Chondrocyte (in vitro differentiated cells): Measurements from ENCODE around the gene TMEM151A. TPM values are rescaled to one million over a fixed set of nuclear protein-coding genes. Genes with fewer than 3 reads are reported as not detected.
A peak's percentile ranks its signal among the peaks of the same experiment; 100 is the strongest.

Source experiments
- DNase-seq: peaks from one replicate; pipeline ENCODE4 v3.0.0; 2021; ENCODE audit warnings: mixed read lengths, low spot score
- H3K27ac Mint-ChIP-seq: one replicate; pipeline ENCODE4 v1.8.0; 2021; ENCODE audit warnings: mild to moderate bottlenecking, moderate library complexity, mixed read lengths; ENCODE audit not compliant: unreplicated experiment
- H3K27me3 Mint-ChIP-seq: 2 replicates; pipeline ENCODE4 v1.8.0; 2021; ENCODE audit warnings: low read depth, mixed read lengths
- H3K36me3 Mint-ChIP-seq: 2 replicates; pipeline ENCODE4 v1.8.0; 2021; ENCODE audit warnings: low read depth, mixed read lengths
- H3K4me1 Mint-ChIP-seq: 2 replicates; pipeline ENCODE4 v1.8.0; 2021; ENCODE audit warnings: low read depth, mild to moderate bottlenecking, mixed read lengths
- H3K4me3 Mint-ChIP-seq: one replicate; pipeline ENCODE4 v1.8.0; 2021; ENCODE audit warnings: mild to moderate bottlenecking, moderate library complexity, mixed read lengths; ENCODE audit not compliant: unreplicated experiment
- H3K9me3 Mint-ChIP-seq: 2 replicates; pipeline ENCODE4 v1.8.0; 2021; ENCODE audit warnings: low read depth, mixed read lengths
- total RNA-seq: library from RNA; stranded (reverse); gene quantifications from 3 replicates; pipeline ENCODE4 v1.2.1, GENCODE V29; 2021
- TF ChIP-seq, protein P1 (sequence below): fragments of 200-600 bp; sonication (generic); IDR thresholded peaks from 2 replicates; pipeline ENCODE4 v1.5.0; 2021; ENCODE audit warnings: antibody characterized with exemption, mild to moderate bottlenecking, moderate library complexity

The TMEM151A gene
- total RNA-seq, 1 donor from 2014 or later, result 4.7 TPM

GRCh38 chr11:66328031-66328301 lies 36.3 kb downstream of the TMEM151A start:
- DNase-seq, result no peak
- Mint-ChIP-seq H3K27ac (peak overlapping the region; percentile 90), H3K4me3 (no peak overlapping the region)

DNA sequence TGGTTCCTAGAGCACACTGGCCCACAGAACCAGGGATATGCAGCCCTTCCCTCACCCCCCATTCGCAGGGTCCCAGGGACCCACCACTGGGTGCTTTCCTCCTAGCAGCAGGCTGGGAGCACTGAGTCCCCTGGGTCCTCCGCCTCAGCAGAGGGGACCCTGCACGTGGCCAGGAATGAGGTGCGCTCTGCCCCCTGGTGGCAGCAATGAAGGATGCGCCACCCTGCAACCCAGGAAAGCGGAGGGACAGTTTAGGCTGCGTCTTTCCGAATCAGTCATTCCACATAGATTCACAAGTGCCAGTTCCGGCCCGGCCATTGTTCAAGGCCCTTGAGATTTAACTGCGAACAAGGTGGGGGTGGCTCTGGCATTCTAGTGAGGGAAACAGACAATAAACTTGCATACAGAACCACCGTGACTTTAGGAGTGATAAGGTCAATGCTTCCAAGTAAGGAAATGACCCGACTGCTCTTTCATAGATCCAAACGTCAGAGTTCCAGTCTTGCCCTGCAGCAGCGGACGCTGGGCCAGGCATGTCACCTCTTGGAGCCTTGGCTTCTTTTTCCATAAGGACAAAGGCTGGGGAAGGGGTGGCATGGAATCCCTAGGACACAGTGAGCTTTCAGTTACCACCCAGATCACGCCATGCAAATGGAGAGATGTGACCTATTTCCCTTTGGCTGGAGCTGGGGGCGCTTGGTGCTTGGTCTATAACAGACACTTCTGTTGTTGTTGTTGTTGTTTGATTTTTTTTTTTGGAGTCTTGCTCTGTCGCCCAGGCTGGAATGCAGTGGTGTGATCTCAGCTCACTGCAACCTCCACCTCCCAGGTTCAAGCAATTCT lies 36.8 kb downstream of the TMEM151A start:
- no peaks in the 10 kb centered on the region for H3K9me3 Mint-ChIP-seq
- peak overlapping the region; percentile 90 for H3K27ac Mint-ChIP-seq
- peaks cover 47% of the 10 kb centered on the region for H3K4me1 Mint-ChIP-seq

More at GRCh38 chr11:66328031-66328301, 36.3 kb downstream of the TMEM151A start:
- H3K27me3 Mint-ChIP-seq, result no peaks in the 10 kb centered on the region
- peaks cover 3% of the 10 kb centered on the region for H3K36me3 Mint-ChIP-seq
- peaks cover 47% of the 10 kb centered on the region for H3K4me1 Mint-ChIP-seq
- TF ChIP-seq, protein P1, sequence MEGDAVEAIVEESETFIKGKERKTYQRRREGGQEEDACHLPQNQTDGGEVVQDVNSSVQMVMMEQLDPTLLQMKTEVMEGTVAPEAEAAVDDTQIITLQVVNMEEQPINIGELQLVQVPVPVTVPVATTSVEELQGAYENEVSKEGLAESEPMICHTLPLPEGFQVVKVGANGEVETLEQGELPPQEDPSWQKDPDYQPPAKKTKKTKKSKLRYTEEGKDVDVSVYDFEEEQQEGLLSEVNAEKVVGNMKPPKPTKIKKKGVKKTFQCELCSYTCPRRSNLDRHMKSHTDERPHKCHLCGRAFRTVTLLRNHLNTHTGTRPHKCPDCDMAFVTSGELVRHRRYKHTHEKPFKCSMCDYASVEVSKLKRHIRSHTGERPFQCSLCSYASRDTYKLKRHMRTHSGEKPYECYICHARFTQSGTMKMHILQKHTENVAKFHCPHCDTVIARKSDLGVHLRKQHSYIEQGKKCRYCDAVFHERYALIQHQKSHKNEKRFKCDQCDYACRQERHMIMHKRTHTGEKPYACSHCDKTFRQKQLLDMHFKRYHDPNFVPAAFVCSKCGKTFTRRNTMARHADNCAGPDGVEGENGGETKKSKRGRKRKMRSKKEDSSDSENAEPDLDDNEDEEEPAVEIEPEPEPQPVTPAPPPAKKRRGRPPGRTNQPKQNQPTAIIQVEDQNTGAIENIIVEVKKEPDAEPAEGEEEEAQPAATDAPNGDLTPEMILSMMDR, result no peak
- no peaks in the 10 kb centered on the region for H3K9me3 Mint-ChIP-seq

DNA sequence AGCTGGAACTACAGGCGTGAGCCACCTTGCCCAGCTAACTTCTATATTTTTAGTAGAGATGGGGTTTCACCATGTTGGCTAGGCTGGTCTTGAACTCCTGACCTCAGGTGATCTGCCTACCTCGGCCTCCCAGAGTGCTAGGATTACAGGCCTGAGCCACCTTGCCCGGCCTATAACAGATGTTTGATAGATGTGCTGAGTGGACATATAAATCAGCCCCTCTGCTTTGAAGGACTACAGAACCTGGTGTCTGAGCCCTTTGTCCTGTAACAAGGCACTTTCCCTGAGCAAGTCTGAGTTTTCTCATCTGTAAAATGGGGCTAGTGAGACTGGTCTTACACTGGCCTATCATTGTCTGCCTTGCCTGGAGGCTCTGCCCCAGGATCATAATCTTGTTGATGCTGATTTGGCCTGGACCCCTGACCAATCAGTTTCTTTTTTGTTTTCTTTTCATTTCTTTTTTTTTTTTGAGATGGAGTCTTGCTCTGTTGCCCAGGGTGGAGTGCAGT lies 37.5 kb downstream of the TMEM151A start:
- Mint-ChIP-seq H3K27me3 (no peaks in the 10 kb centered on the region), H3K9me3 (no peaks in the 10 kb centered on the region), H3K4me1 (peaks cover 43% of the 10 kb centered on the region), H3K36me3 (peaks cover 3% of the 10 kb centered on the region), H3K4me3 (no peak overlapping the region), H3K27ac (no peak overlapping the region)
- TF ChIP-seq, protein P1, result no peak
- DNase-seq, result no peak

More for the DNA sequence above, 36.8 kb downstream of the TMEM151A start:
- H3K4me3 Mint-ChIP-seq, result no peak overlapping the region
- no peaks in the 10 kb centered on the region for H3K27me3 Mint-ChIP-seq
- H3K36me3 Mint-ChIP-seq, result peaks cover 3% of the 10 kb centered on the region
- TF ChIP-seq, protein P1, result peak; percentile 99
- DNase-seq, result no peak

GRCh38 chr11:66330931-66331330 lies 39.2 kb downstream of the TMEM151A start:
- Mint-ChIP-seq H3K4me3 (no peak overlapping the region), H3K36me3 (peaks cover 3% of the 10 kb centered on the region), H3K9me3 (no peaks in the 10 kb centered on the region), H3K27me3 (no peaks in the 10 kb centered on the region), H3K27ac (no peak overlapping the region), H3K4me1 (peaks cover 34% of the 10 kb centered on the region)
- TF ChIP-seq, protein P1, result no peak
- DNase-seq, result peak; percentile 85

GRCh38 chr11:66331542-66332370 lies 40.1 kb downstream of the TMEM151A start:
- Mint-ChIP-seq H3K4me1 (peaks cover 35% of the 10 kb centered on the region), H3K9me3 (no peaks in the 10 kb centered on the region), H3K36me3 (peaks cover 3% of the 10 kb centered on the region), H3K27ac (no peak overlapping the region), H3K27me3 (no peaks in the 10 kb centered on the region), H3K4me3 (no peak overlapping the region)
- TF ChIP-seq, protein P1, result no peak
- peak; percentile 58 for DNase-seq
